Stimulated activated effector memory CD8-positive, alpha-beta T cell treated with anti-CD3 and anti-CD28 coated beads, Interleukin-12 subunit alpha, Interleukin-12 subunit beta, amount 100 ng/mL, for 72 hours (primary cell): Measurements from ENCODE around the gene LRRC74A.
A peak's percentile ranks its signal among the peaks of the same experiment; 100 is the strongest.

ENCODE experiments used
- ATAC-seq: fragments of 150-1000 bp; cut with Tn5 transposase; 2 replicates; pipeline ENCODE4 v1.10.0; 2021
- DNase-seq, 2 donors: peaks; one replicate each; pipeline ENCODE4 v3.0.0; 2021 to 2022; ENCODE audit warnings: low spot score in 2 of 2
- H3K27ac Mint-ChIP-seq: one replicate; pipeline ENCODE4 v1.8.0; 2022; ENCODE audit warnings: mild to moderate bottlenecking, mixed read lengths
- H3K36me3 Mint-ChIP-seq: one replicate; pipeline ENCODE4 v1.8.0; 2022; ENCODE audit warnings: mild to moderate bottlenecking, mixed read lengths
- H3K4me1 Mint-ChIP-seq: one replicate; pipeline ENCODE4 v1.8.0; 2022; ENCODE audit warnings: mixed read lengths
- H3K4me3 Mint-ChIP-seq: one replicate; pipeline ENCODE4 v1.8.0; 2022; ENCODE audit warnings: mild to moderate bottlenecking, mixed read lengths
- H3K9me3 Mint-ChIP-seq: one replicate; pipeline ENCODE4 v1.8.0; 2022; ENCODE audit warnings: mixed read lengths

Gene LRRC74A

GRCh38 chr14:76861574-76862255 is 35.5 kb downstream of the LRRC74A start:
- H3K4me3 Mint-ChIP-seq: no peak overlapping the region
- DNase-seq (no peak), ATAC-seq (no peak)
- no peak overlapping the region for H3K27ac Mint-ChIP-seq
- no peaks in the 10 kb centered on the region for H3K9me3 Mint-ChIP-seq
- no peaks in the 10 kb centered on the region for H3K36me3 Mint-ChIP-seq
- peaks cover 10% of the 10 kb centered on the region for H3K4me1 Mint-ChIP-seq

GRCh38 chr14:76862546-76863282 is 36.5 kb downstream of the LRRC74A start:
- Mint-ChIP-seq H3K9me3 (no peaks in the 10 kb centered on the region), H3K27ac (no peak overlapping the region), H3K4me3 (no peak overlapping the region), H3K36me3 (no peaks in the 10 kb centered on the region), H3K4me1 (peaks cover 15% of the 10 kb centered on the region)
- DNase-seq: no peak
- no peak for ATAC-seq

GRCh38 chr14:76863724-76864407 is 37.7 kb downstream of the LRRC74A start:
- ATAC-seq (peak; percentile 34), DNase-seq (no peak)
- Mint-ChIP-seq H3K9me3 (no peaks in the 10 kb centered on the region), H3K4me1 (peaks cover 15% of the 10 kb centered on the region), H3K4me3 (no peak overlapping the region), H3K36me3 (no peaks in the 10 kb centered on the region), H3K27ac (no peak overlapping the region)

DNA sequence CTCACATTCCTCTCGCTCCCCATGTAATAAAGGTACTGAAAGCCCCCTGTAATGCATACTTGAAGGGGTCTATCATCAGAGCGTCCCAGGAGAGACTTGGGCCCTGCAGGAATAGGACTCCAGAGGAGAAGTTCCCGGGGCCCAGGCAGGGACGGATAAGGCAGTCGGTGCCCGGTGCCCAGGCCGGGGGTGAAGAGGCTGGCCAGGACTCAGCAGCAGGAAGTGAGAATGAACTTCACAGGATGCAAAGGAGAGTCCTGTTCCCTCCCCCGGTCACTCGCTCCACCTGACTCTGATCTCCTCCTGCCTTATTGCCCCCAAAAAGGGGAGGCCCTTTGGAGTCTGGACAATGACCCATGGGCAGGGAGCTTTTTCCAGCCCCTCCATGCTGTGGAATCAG is 40.2 kb downstream of the LRRC74A start:
- H3K9me3 Mint-ChIP-seq: no peaks in the 10 kb centered on the region
- H3K36me3 Mint-ChIP-seq: no peaks in the 10 kb centered on the region
- no peak for ATAC-seq
- no peak overlapping the region for H3K27ac Mint-ChIP-seq
- no peak overlapping the region for H3K4me3 Mint-ChIP-seq
- peaks cover 15% of the 10 kb centered on the region for H3K4me1 Mint-ChIP-seq
- DNase-seq: no peak

DNA sequence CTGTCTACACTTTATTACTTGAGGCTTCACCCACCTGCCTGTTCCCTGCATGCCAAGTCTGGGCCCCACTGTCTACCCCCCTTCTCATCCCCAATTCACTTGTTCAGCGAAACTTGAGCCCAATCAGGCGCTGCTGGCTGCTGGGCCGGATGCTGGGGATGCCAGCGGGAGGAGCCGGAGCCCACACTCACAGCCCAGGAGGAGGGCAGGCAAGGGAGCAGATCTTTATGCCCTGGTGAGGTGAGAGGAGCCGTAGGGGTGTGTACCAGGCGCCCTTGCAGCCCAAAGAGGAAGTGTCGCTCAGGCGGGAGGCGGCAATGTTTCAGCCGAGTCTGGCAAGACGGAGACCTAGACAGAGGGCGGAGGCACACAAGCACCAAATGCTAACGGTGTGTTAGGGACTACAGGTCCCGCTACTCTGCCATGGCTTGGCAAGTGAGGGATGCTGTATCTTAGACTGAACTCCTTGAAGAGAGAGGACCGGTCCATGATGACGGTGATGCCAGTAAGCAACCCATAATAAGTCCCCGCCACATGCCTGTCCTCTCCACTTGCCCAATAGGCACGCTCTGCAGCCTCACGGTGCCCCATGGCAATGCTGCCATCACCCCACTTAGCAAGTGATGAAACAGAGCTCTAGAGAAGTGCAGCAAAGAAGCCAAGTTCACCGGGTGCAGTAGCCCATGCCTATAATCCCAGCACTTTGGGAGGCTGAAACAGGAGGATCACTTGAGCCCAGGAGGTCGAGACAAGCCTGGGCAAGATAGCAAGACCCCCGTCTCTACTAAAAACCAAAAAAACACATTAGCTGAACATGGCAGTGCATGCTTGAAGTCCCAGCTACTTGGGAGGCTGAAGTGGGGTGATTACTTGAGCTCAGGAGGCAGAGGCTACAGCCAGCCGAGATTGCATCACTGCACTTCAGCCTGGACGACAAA is 41.6 kb downstream of the LRRC74A start:
- Mint-ChIP-seq H3K9me3 (no peaks in the 10 kb centered on the region), H3K36me3 (no peaks in the 10 kb centered on the region), H3K4me3 (no peak overlapping the region), H3K27ac (no peak overlapping the region), H3K4me1 (peaks cover 15% of the 10 kb centered on the region)
- no peak for DNase-seq
- no peak for ATAC-seq

GRCh38 chr14:76868454-76869170 is 42.4 kb downstream of the LRRC74A start:
- no peak overlapping the region for H3K4me3 Mint-ChIP-seq
- H3K27ac Mint-ChIP-seq: no peak overlapping the region
- no peak for ATAC-seq
- peaks cover 12% of the 10 kb centered on the region for H3K4me1 Mint-ChIP-seq
- DNase-seq: no peak
- no peaks in the 10 kb centered on the region for H3K36me3 Mint-ChIP-seq
- H3K9me3 Mint-ChIP-seq: no peaks in the 10 kb centered on the region

GRCh38 chr14:76870166-76870565 is 44.0 kb downstream of the LRRC74A start:
- H3K4me1 Mint-ChIP-seq: peaks cover 6% of the 10 kb centered on the region
- no peak for ATAC-seq
- no peaks in the 10 kb centered on the region for H3K36me3 Mint-ChIP-seq
- H3K9me3 Mint-ChIP-seq: no peaks in the 10 kb centered on the region
- no peak overlapping the region for H3K4me3 Mint-ChIP-seq
- H3K27ac Mint-ChIP-seq: no peak overlapping the region
- DNase-seq: no peak

DNA sequence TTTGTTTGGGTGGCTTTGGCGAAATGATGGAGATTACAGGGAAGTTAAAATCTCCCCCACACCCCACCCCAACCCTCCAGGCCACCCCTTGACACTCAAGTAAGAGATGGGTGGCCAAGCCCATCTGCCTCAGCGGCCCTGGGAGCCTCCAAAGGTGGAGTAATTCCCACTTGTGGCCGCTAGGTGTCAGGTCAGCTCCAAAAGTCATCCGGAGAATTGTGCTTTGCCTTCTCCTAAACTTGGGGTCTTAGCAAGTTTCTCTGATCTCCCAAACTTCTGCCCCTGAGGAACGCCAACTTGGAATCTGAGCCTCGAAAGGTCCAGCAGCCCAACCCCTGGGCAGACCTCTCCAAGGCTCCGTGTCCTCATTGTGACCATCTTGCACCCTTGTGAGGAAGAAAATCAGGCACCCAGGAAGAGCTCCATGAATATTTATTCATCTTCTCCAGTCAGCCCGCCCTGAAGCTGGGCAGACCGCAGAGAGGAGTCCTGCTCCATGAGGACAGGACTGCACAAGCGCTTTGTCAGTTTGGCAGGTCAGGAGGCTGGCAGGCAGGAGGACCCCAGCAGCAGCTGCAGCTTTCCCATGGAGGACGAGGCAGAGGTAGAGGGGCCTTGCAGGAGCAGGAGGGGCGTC is 46.7 kb downstream of the LRRC74A start:
- H3K4me3 Mint-ChIP-seq: no peak overlapping the region
- H3K9me3 Mint-ChIP-seq: no peaks in the 10 kb centered on the region
- DNase-seq (peak; percentile 59 to 81), ATAC-seq (peak; percentile 49)
- no peaks in the 10 kb centered on the region for H3K4me1 Mint-ChIP-seq
- H3K36me3 Mint-ChIP-seq: no peaks in the 10 kb centered on the region
- no peak overlapping the region for H3K27ac Mint-ChIP-seq

GRCh38 chr14:76874734-76875133 is 48.5 kb downstream of the LRRC74A start:
- Mint-ChIP-seq H3K9me3 (no peaks in the 10 kb centered on the region), H3K4me1 (no peaks in the 10 kb centered on the region), H3K27ac (no peak overlapping the region), H3K4me3 (no peak overlapping the region), H3K36me3 (no peaks in the 10 kb centered on the region)
- ATAC-seq (no peak), DNase-seq (no peak)

- H3K9me3 Mint-ChIP-seq: no peaks in the 10 kb centered on the region
- DNase-seq (peak; percentile 34 to 63), ATAC-seq (peak; percentile 66)
- H3K4me3 Mint-ChIP-seq: no peak overlapping the region
- H3K36me3 Mint-ChIP-seq: no peaks in the 10 kb centered on the region
- no peak overlapping the region for H3K27ac Mint-ChIP-seq
- H3K4me1 Mint-ChIP-seq: no peaks in the 10 kb centered on the region
These were observed 49.9 kb downstream of the LRRC74A start for GRCh38 chr14:76876076-76876475.

DNA sequence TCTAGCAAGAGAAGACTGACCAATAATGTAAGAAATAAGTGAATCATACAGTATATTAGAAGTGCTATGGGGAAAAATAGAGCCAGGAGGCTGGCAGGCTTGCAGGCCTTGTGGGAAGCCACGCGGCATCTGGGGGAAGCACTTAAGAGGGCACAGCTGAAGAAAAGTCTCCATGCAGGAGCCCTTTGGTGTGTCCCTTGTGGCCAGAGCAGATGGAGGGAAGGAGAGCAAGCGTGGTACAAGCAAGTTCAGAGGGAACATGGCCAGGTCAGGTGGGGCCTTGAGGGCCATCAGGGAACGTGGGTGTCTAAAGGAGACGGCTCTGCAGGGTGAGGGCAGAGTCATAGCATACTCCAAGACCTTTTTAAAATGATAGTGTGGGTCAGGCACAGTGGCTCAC is 51.7 kb downstream of the LRRC74A start:
- no peak overlapping the region for H3K4me3 Mint-ChIP-seq
- DNase-seq (no peak), ATAC-seq (no peak)
- no peak overlapping the region for H3K27ac Mint-ChIP-seq
- H3K9me3 Mint-ChIP-seq: no peaks in the 10 kb centered on the region
- no peaks in the 10 kb centered on the region for H3K4me1 Mint-ChIP-seq
- no peaks in the 10 kb centered on the region for H3K36me3 Mint-ChIP-seq

- H3K9me3 Mint-ChIP-seq: no peaks in the 10 kb centered on the region
- no peak for DNase-seq
- ATAC-seq: no peak
- no peaks in the 10 kb centered on the region for H3K36me3 Mint-ChIP-seq
- no peak overlapping the region for H3K27ac Mint-ChIP-seq
- no peaks in the 10 kb centered on the region for H3K4me1 Mint-ChIP-seq
- no peak overlapping the region for H3K4me3 Mint-ChIP-seq
These were observed 54.2 kb downstream of the LRRC74A start for GRCh38 chr14:76880449-76880848.

DNA sequence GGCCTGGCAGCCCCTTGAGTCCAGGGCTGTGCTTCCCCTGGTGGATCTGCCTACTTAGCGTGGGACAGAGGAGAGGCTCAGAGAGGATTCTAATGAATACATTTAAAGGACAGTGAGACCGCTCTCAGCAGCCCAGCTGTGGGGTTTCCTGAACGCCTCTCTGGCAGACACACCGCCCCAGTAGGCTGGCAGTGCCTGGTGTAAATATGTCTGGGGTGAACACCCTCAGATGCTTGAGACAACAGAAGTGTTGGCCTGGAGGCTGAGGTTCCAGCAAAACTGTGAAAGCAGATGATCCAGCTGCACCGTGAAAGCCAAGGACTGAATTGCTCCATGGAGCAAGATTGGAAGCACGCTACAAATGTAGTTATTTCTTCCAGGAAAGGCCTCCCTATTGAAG is 55.1 kb downstream of the LRRC74A start:
- Mint-ChIP-seq H3K4me3 (no peak overlapping the region), H3K27ac (peak overlapping the region; percentile 8), H3K9me3 (no peaks in the 10 kb centered on the region), H3K4me1 (no peaks in the 10 kb centered on the region), H3K36me3 (no peaks in the 10 kb centered on the region)
- ATAC-seq: no peak
- no peak for DNase-seq

GRCh38 chr14:76882651-76883050 is 56.4 kb downstream of the LRRC74A start:
- H3K4me3 Mint-ChIP-seq: no peak overlapping the region
- no peak for ATAC-seq

More at GRCh38 chr14:76882651-76883050, 56.4 kb downstream of the LRRC74A start:
- no peaks in the 10 kb centered on the region for H3K9me3 Mint-ChIP-seq
- no peak for DNase-seq
- no peaks in the 10 kb centered on the region for H3K4me1 Mint-ChIP-seq
- no peaks in the 10 kb centered on the region for H3K36me3 Mint-ChIP-seq
- H3K27ac Mint-ChIP-seq: no peak overlapping the region
